Retinal pigment epithelial cell (primary cell): Measurements from ENCODE around the gene LUZP1.

Experiments used
- DNase-seq: peaks from one replicate; pipeline ENCODE4 v3.0.0-alpha.2; 2010; ENCODE audit warnings: low read depth
- H3K4me3 ChIP-seq: 2 replicates; pipeline ENCODE4 v1.5.1; 2011; ENCODE audit warnings: mild to moderate bottlenecking, low read length, control low read depth, moderate library complexity
- CTCF ChIP-seq: conservative IDR thresholded peaks from 2 replicates; pipeline ENCODE4 v1.5.1; 2011; ENCODE audit warnings: low read depth, low read length, control low read depth, inconsistent platforms

LUZP1 gene

GRCh38 chr1:23099171-23099536, 69.5 kb downstream of the LUZP1 start:
- TF ChIP-seq CTCF, result no peak
- no peak overlapping the region for H3K4me3 ChIP-seq
- DNase-seq, result no peak

- no peak for DNase-seq
- peak; percentile 95 for TF ChIP-seq CTCF
- H3K4me3 ChIP-seq, result no peak overlapping the region
These were observed 70.0 kb downstream of the LUZP1 start for GRCh38 chr1:23098463-23099170.

GRCh38 chr1:23097316-23097715, 71.3 kb downstream of the LUZP1 start:
- no peak overlapping the region for H3K4me3 ChIP-seq
- no peak for TF ChIP-seq CTCF
- peak; percentile 55 for DNase-seq

- no peak for TF ChIP-seq CTCF
- no peak overlapping the region for H3K4me3 ChIP-seq
- no peak for DNase-seq
These were observed 76.2 kb downstream of the LUZP1 start for GRCh38 chr1:23092447-23092846.

GRCh38 chr1:23091545-23091944, 77.1 kb downstream of the LUZP1 start:
- TF ChIP-seq CTCF, result no peak
- no peak for DNase-seq

GRCh38 chr1:23090056-23090455, 78.6 kb downstream of the LUZP1 start:
- no peak for DNase-seq
- no peak for TF ChIP-seq CTCF
- no peak overlapping the region for H3K4me3 ChIP-seq

More at GRCh38 chr1:23091545-23091944, 77.1 kb downstream of the LUZP1 start:
- no peak overlapping the region for H3K4me3 ChIP-seq

GRCh38 chr1:23088027-23088426, 80.6 kb downstream of the LUZP1 start:
- no peak for TF ChIP-seq CTCF
- DNase-seq, result no peak
- H3K4me3 ChIP-seq, result no peak overlapping the region
